ENCODE measurements around the gene FAM217B. TPM values are rescaled to one million over a fixed set of nuclear protein-coding genes. Genes with fewer than 3 reads are reported as not detected.

FAM217B gene
- total and polyA plus RNA-seq, 2 donors (not counting 3 experiments of a cell fraction or from before 2014, with no cell fraction given): 2.7 to 8.2 TPM

DNA sequence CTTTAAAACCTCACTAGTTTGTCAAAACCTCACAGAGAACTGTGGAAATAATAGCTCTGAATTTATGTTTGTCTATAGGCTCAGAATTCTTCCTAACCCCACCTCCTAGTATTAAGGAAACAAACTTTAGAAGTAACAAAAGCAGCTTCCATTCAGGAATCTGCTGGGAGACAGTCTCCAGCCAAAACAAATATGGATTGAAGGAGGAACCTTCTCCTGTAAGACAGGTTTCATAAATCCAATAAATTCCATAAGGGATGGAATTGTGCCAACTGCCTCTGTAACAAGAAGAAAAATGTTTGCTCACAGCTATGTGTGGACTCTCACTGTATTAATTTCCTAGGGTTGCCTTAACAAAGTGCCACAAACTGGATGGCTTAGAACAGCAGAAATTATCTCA, 14.3 kb upstream of the FAM217B start:
- CTCF ChIA-PET: interaction anchor here (0.8 to 1.8 kb wide), 3 partner anchors 11 to 30 kb away, joined by 3 to 4 read pairs (median 3); partner anchors contain the start of genes FAM217B and PPP1R3D
- peaks cover 3 to 19% of the 10 kb centered on the region in 2 experiments for H3K27me3 ChIP-seq (ENCODE audit: control insufficient read depth in 2 of 2, insufficient read depth in 2 of 2, low read length in 2 of 2)
- H3K36me3 ChIP-seq (ENCODE audit: control insufficient read depth in 2 of 2, extremely low read depth in 1 of 2, insufficient read depth in 2 of 2, low read length in 2 of 2): no peaks in the 10 kb centered on the region
- H3K27ac ChIP-seq (ENCODE audit: insufficient read depth, low read depth, low read length): no peak overlapping the region
- H3K9me3 ChIP-seq (replicated peaks; ENCODE audit: control insufficient read depth, insufficient read depth, low read length): no peaks in the 10 kb centered on the region
- intact Hi-C loops (cut with micrococcal nuclease): no loop called here
- H3K79me2 ChIP-seq (ENCODE audit: control insufficient read depth, insufficient read depth, low read length): no peaks in the 10 kb centered on the region
- no peaks in the 10 kb centered on the region for H3K9me1 ChIP-seq (replicated peaks; ENCODE audit: control insufficient read depth, extremely low read depth, insufficient read depth, low read length)
- no peak overlapping the region for H2AFZ ChIP-seq (ENCODE audit: low read depth, low read length)
- H3K4me2 ChIP-seq (ENCODE audit: insufficient read depth, low read length): no peak overlapping the region
- H3K4me3 ChIP-seq (replicated peaks in 1 of 3; ENCODE audit: insufficient read depth in 1 of 3, low read depth in 1 of 3, low read length in 3 of 3): no peak overlapping the region
- no peak for TF ChIP-seq CTCF (IDR thresholded peaks at IDR 0.05; ENCODE audit: extremely low read depth in 1 of 2, insufficient read depth in 1 of 2, low read depth in 1 of 2, low read length in 2 of 2)
- H4K20me1 ChIP-seq (replicated peaks; ENCODE audit: control insufficient read depth, extremely low read depth, insufficient read depth, low read length): no peaks in the 10 kb centered on the region
- dilution Hi-C loops (cut with MboI; ENCODE audit: extremely low pct_ligation_motif_present, low sequenced_read_pairs): no loop called here
- DNase-seq (ENCODE audit: low read depth, low spot score): no peak
- FAIRE-seq: no peak
- BruUV-seq (replicated peaks): no TSS peak
- H3K9ac ChIP-seq (replicated peaks; ENCODE audit: extremely low read depth, insufficient read depth, low read length): no peak overlapping the region
- H3K4me1 ChIP-seq (ENCODE audit: control insufficient read depth, extremely low read depth, insufficient read depth, low read length): no peaks in the 10 kb centered on the region
- POLR2A ChIA-PET: no interaction called here

DNA sequence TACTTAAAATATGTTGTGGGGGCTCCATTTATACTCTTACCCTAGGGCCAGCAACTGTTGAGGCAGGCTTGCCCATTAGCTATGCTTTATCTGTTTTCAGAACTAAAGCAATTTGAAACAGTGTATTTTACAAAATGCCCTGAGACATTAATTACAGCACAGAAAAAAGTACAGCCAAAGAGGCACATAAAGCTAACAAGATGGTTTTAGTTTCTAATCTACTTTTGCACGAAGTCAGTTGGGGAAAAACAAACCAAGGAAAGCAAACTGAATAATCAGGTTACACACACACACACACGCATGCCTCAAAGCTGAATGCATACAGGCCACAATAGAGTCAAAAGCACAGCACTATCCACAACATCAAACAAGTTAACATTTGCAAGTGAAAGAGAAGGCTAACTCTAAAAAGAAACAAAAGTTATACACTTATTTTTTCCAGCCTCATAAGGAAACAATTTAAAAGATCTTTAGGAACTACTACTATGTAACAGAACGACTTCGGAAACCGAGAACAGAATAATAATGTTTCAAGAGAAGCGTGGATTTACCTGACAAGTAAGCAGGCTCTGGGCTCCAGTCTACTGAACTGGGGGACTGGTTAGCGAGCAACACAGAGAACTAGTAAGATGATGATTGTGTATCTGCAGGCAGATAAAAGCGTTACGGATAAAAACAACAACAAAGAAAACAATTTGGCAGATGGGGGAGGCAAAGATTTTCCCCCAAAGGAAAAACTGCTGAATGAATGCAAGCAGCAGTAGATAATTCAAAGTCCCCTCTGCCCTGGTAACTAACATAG, 8.5 kb upstream of the FAM217B start:
- no peak for FAIRE-seq
- no peak overlapping the region for H2AFZ ChIP-seq (ENCODE audit: low read depth, low read length)
- no peaks in the 10 kb centered on the region for H3K9me3 ChIP-seq (replicated peaks; ENCODE audit: control insufficient read depth, insufficient read depth, low read length)
- H3K27ac ChIP-seq (ENCODE audit: insufficient read depth, low read depth, low read length): no peak overlapping the region
- peaks cover 5 to 10% of the 10 kb centered on the region in 2 experiments for H3K27me3 ChIP-seq (ENCODE audit: control insufficient read depth in 2 of 2, insufficient read depth in 2 of 2, low read length in 2 of 2)
- intact Hi-C loops (cut with micrococcal nuclease): no loop called here
- H3K9ac ChIP-seq (replicated peaks; ENCODE audit: extremely low read depth, insufficient read depth, low read length): no peak overlapping the region
- no peaks in the 10 kb centered on the region for H3K9me1 ChIP-seq (replicated peaks; ENCODE audit: control insufficient read depth, extremely low read depth, insufficient read depth, low read length)
- CTCF ChIA-PET: interaction anchor here (1.1 to 1.6 kb wide), 2 partner anchors 8 to 32 kb away, joined by 3 to 4 read pairs; partner anchors contain the start of genes FAM217B and PPP1R3D
- no peak for TF ChIP-seq POLR2A (IDR thresholded peaks at IDR 0.05; ENCODE audit: low read depth, low read length)
- no peak for TF ChIP-seq MAX (IDR thresholded peaks at IDR 0.05; ENCODE audit: insufficient read depth, insufficient read length)
- no peak for TF ChIP-seq GATA2 (IDR thresholded peaks at IDR 0.05; ENCODE audit: insufficient read depth, insufficient read length, low read depth, low read length)
- TF ChIP-seq MYC (IDR thresholded peaks at IDR 0.05; ENCODE audit: low read depth, low read length): no peak
- no peak for TF ChIP-seq POLR2AphosphoS5 (IDR thresholded peaks at IDR 0.05; ENCODE audit: insufficient read depth, low read depth, low read length)
- TF ChIP-seq CTCF (IDR thresholded peaks at IDR 0.05; ENCODE audit: extremely low read depth in 1 of 2, insufficient read depth in 1 of 2, low read depth in 1 of 2, low read length in 2 of 2): no peak
- TF ChIP-seq EZH2 (IDR thresholded peaks at IDR 0.05; ENCODE audit: borderline replicate concordance, low read depth, low read length, severe bottlenecking): no peak
- TF ChIP-seq JUN (IDR thresholded peaks at IDR 0.05; ENCODE audit: borderline replicate concordance, insufficient read depth, insufficient read length, low read depth): no peak
- no peak for TF ChIP-seq FOS (IDR thresholded peaks at IDR 0.05; ENCODE audit: borderline replicate concordance, insufficient read depth, low read length)
- BruUV-seq (replicated peaks): no TSS peak
- peaks cover 3% of the 10 kb centered on the region for H3K4me1 ChIP-seq (ENCODE audit: control insufficient read depth, extremely low read depth, insufficient read depth, low read length)
- no peaks in the 10 kb centered on the region for H3K36me3 ChIP-seq (ENCODE audit: control insufficient read depth in 2 of 2, extremely low read depth in 1 of 2, insufficient read depth in 2 of 2, low read length in 2 of 2)
- dilution Hi-C loops (cut with MboI; ENCODE audit: extremely low pct_ligation_motif_present, low sequenced_read_pairs): no loop called here
- DNase-seq (ENCODE audit: low read depth, low spot score): no peak
- no peaks in the 10 kb centered on the region for H4K20me1 ChIP-seq (replicated peaks; ENCODE audit: control insufficient read depth, extremely low read depth, insufficient read depth, low read length)
- no peak overlapping the region for H3K4me3 ChIP-seq (replicated peaks in 1 of 3; ENCODE audit: insufficient read depth in 1 of 3, low read depth in 1 of 3, low read length in 3 of 3)
- no peaks in the 10 kb centered on the region for H3K79me2 ChIP-seq (ENCODE audit: control insufficient read depth, insufficient read depth, low read length)
- no peak overlapping the region for H3K4me2 ChIP-seq (ENCODE audit: insufficient read depth, low read length)
- POLR2A ChIA-PET: no interaction called here

All from endothelial cell of umbilical vein (primary cell).